ENCODE data around the gene MLPH. TPM values are rescaled to one million over a fixed set of nuclear protein-coding genes. Genes with fewer than 3 reads are reported as not detected.

MLPH gene
- total RNA-seq, 1 donor from 2014 or later: not detected

- Histone ChIP-seq H3K9ac (no peak overlapping the region), H3K36me3 (no peaks in the 10 kb centered on the region), H3K4me1 (peaks cover 22% of the 10 kb centered on the region), H2AFZ (replicated peaks) (no peak overlapping the region), H3K79me2 (ENCODE audit: low read depth) (no peaks in the 10 kb centered on the region), H4K20me1 (ENCODE audit: low read depth) (peaks cover 18% of the 10 kb centered on the region), H3K4me2 (no peak overlapping the region), H3K27me3 (peaks cover 22% of the 10 kb centered on the region), H3K9me3 (ENCODE audit: low read depth) (no peaks in the 10 kb centered on the region), H3K4me3 (no peak overlapping the region), H3F3A (ENCODE audit: low read depth) (peaks cover 21% of the 10 kb centered on the region), H3K27ac (no peak overlapping the region)
- no peak for TF ChIP-seq EZH2phosphoT487 (IDR thresholded peaks at IDR 0.05)
- TF ChIP-seq EZH2 (IDR thresholded peaks at IDR 0.05): no peak
- TF ChIP-seq CTCF (IDR thresholded peaks at IDR 0.05): no peak
- peaks cover 8% of the 10 kb centered on the region for H3K27me3 Mint-ChIP-seq (ENCODE audit: insufficient read depth, low read depth)
- H3K4me1 Mint-ChIP-seq: peaks cover 28% of the 10 kb centered on the region
- no peak for DNase-seq (ENCODE audit: low spot score)
- H3K36me3 Mint-ChIP-seq: no peaks in the 10 kb centered on the region
- H3K4me3 Mint-ChIP-seq: no peak overlapping the region
- H3K27ac Mint-ChIP-seq: no peak overlapping the region
- peaks cover 4% of the 10 kb centered on the region for H3K9me3 Mint-ChIP-seq
Observed at GRCh38 chr2:237591141-237591881, 104.3 kb downstream of the MLPH start.

- DNase-seq (ENCODE audit: low spot score): no peak
- Mint-ChIP-seq H3K4me1 (peaks cover 28% of the 10 kb centered on the region), H3K27ac (no peak overlapping the region), H3K9me3 (peaks cover 1% of the 10 kb centered on the region), H3K27me3 (ENCODE audit: insufficient read depth, low read depth) (peaks cover 7% of the 10 kb centered on the region), H3K4me3 (no peak overlapping the region), H3K36me3 (no peaks in the 10 kb centered on the region)
- Histone ChIP-seq H4K20me1 (ENCODE audit: low read depth) (peaks cover 18% of the 10 kb centered on the region), H3K27ac (no peak overlapping the region), H3K4me1 (peaks cover 22% of the 10 kb centered on the region), H3K79me2 (ENCODE audit: low read depth) (no peaks in the 10 kb centered on the region), H2AFZ (replicated peaks) (no peak overlapping the region), H3K36me3 (no peaks in the 10 kb centered on the region), H3K4me2 (no peak overlapping the region), H3K4me3 (no peak overlapping the region), H3F3A (ENCODE audit: low read depth) (peaks cover 21% of the 10 kb centered on the region), H3K9ac (no peak overlapping the region), H3K27me3 (peaks cover 22% of the 10 kb centered on the region), H3K9me3 (ENCODE audit: low read depth) (no peaks in the 10 kb centered on the region)
- TF ChIP-seq EZH2phosphoT487 (IDR thresholded peaks at IDR 0.05): no peak
- TF ChIP-seq CTCF (IDR thresholded peaks at IDR 0.05): no peak
- TF ChIP-seq EZH2 (IDR thresholded peaks at IDR 0.05): no peak
Observed at GRCh38 chr2:237592425-237592980, 105.5 kb downstream of the MLPH start.

GRCh38 chr2:237593036-237593435, 106.0 kb downstream of the MLPH start:
- Histone ChIP-seq H3K9ac (no peak overlapping the region), H3K9me3 (ENCODE audit: low read depth) (no peaks in the 10 kb centered on the region), H3F3A (ENCODE audit: low read depth) (peaks cover 21% of the 10 kb centered on the region), H2AFZ (replicated peaks) (no peak overlapping the region), H3K4me3 (no peak overlapping the region), H3K36me3 (no peaks in the 10 kb centered on the region), H3K4me1 (peaks cover 22% of the 10 kb centered on the region), H3K27ac (no peak overlapping the region), H4K20me1 (ENCODE audit: low read depth) (peaks cover 18% of the 10 kb centered on the region), H3K4me2 (no peak overlapping the region), H3K27me3 (peaks cover 22% of the 10 kb centered on the region), H3K79me2 (ENCODE audit: low read depth) (no peaks in the 10 kb centered on the region)
- H3K9me3 Mint-ChIP-seq: no peaks in the 10 kb centered on the region
- peaks cover 28% of the 10 kb centered on the region for H3K4me1 Mint-ChIP-seq
- peaks cover 6% of the 10 kb centered on the region for H3K27me3 Mint-ChIP-seq (ENCODE audit: insufficient read depth, low read depth)
- no peak overlapping the region for H3K4me3 Mint-ChIP-seq
- no peaks in the 10 kb centered on the region for H3K36me3 Mint-ChIP-seq
- DNase-seq (ENCODE audit: low spot score): no peak
- H3K27ac Mint-ChIP-seq: no peak overlapping the region
- TF ChIP-seq EZH2 (IDR thresholded peaks at IDR 0.05) (no peak), EZH2phosphoT487 (IDR thresholded peaks at IDR 0.05) (no peak), CTCF (IDR thresholded peaks at IDR 0.05) (no peak)

Data from neural progenitor cell (in vitro differentiated cells).